ENCODE data around the gene IQSEC2. TPM values are rescaled to one million over a fixed set of nuclear protein-coding genes. Genes with fewer than 3 reads are reported as not detected.

The IQSEC2 gene
- total and polyA plus RNA-seq, 2 of the 8 experiments (the other 6 are each of a cell fraction or from before 2014, with no cell fraction given): 6.1 to 54.9 TPM

GRCh38 chrX:53268173-53268572 lies 13.2 kb downstream of the IQSEC2 start (continued):
- TF ChIP-seq CHD7 (IDR thresholded peaks at IDR 0.05; ENCODE audit: insufficient replicate concordance, low read length) (no peak), SP2 (IDR thresholded peaks at IDR 0.05; ENCODE audit: low read length) (no peak), POLR2A (IDR thresholded peaks at IDR 0.05; ENCODE audit: control extremely low read depth in 1 of 2, low read depth in 2 of 2, low read length in 2 of 2) (no peak), BRCA1 (IDR thresholded peaks at IDR 0.05; ENCODE audit: low read depth, low read length) (no peak), KDM4A (IDR thresholded peaks at IDR 0.05; ENCODE audit: low read depth, low read length, severe bottlenecking) (no peak)

Data from H1 (cell line).